Endothelial cell (in vitro differentiated cells): Measurements from ENCODE around the gene TIPARP. TPM values are rescaled to one million over a fixed set of nuclear protein-coding genes. Genes with fewer than 3 reads are reported as not detected.

Experiments used
- DNase-seq: peaks from one replicate; pipeline ENCODE4 v3.0.0; 2021; ENCODE audit warnings: low spot score
- H3K27ac Mint-ChIP-seq: one replicate; pipeline ENCODE4 v1.8.0; 2021; ENCODE audit warnings: mixed read lengths, inconsistent platforms; ENCODE audit not compliant: unreplicated experiment
- H3K27me3 Mint-ChIP-seq: one replicate; pipeline ENCODE4 v1.8.0; 2021; ENCODE audit warnings: mild to moderate bottlenecking, moderate library complexity, mixed read lengths, inconsistent platforms; ENCODE audit not compliant: unreplicated experiment
- H3K36me3 Mint-ChIP-seq: one replicate; pipeline ENCODE4 v1.8.0; 2021; ENCODE audit warnings: mild to moderate bottlenecking, low read depth, mixed read lengths, inconsistent platforms; ENCODE audit not compliant: unreplicated experiment
- H3K4me1 Mint-ChIP-seq: one replicate; pipeline ENCODE4 v1.8.0; 2021; ENCODE audit warnings: mild to moderate bottlenecking, mixed read lengths, inconsistent platforms; ENCODE audit not compliant: unreplicated experiment
- H3K4me3 Mint-ChIP-seq: one replicate; pipeline ENCODE4 v1.8.0; 2021; ENCODE audit warnings: mild to moderate bottlenecking, mixed read lengths, inconsistent platforms; ENCODE audit not compliant: unreplicated experiment
- H3K9me3 Mint-ChIP-seq: one replicate; pipeline ENCODE4 v1.8.0; 2021; ENCODE audit warnings: mixed read lengths, inconsistent platforms; ENCODE audit not compliant: unreplicated experiment
- CTCF ChIP-seq: fragments of 200-600 bp; sonication (generic); IDR thresholded peaks from one replicate; pipeline ENCODE4 v1.5.0; 2021; ENCODE audit warnings: antibody characterized with exemption; ENCODE audit not compliant: unreplicated experiment
- total RNA-seq: library from RNA; stranded (reverse); fragmentation: NEBNext Ultra II Directional; extraction: Animal tissue kit (Norgen Biotek cat#: 25700); gene quantifications from one replicate; pipeline ENCODE4 v1.2.1, GENCODE V29; 2021; ENCODE audit not compliant: unreplicated experiment

The TIPARP gene
- total RNA-seq, 1 donor from 2014 or later: 8.9 TPM

DNA sequence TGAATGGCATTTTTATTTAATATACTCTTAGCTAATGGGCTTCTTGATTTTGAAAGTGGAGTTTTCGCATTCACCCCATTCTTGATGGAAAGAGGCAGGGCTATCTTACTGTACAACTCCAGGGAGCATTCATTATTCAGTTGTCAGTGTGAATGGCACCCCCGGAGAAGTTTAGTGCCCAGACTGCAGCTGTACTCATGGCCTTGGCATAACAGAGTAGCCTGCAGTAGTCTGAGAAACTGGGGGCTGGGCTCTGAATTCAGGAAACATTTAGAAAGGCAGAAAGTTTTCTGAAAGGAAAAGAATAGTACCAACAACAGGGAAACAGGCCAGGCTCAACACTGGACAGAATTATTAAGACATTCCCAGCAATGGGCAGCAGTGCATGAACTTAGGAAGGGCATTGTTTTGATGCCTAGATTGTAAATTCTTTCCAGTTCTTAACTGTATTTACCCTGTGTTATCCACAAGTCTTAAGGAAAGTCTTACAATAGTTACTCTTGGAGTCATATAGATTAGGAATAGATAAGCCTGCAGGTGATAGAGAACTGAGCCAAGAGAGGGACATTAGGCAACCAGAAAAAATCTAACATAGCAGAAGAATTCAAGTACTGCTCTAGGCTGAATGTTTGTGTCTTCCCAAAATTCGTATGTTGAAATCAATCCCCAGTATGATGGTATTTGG, 44.4 kb downstream of the TIPARP start:
- DNase-seq: no peak
- no peaks in the 10 kb centered on the region for H3K9me3 Mint-ChIP-seq
- no peaks in the 10 kb centered on the region for H3K27me3 Mint-ChIP-seq
- H3K4me3 Mint-ChIP-seq: no peak overlapping the region
- no peak overlapping the region for H3K27ac Mint-ChIP-seq
- H3K36me3 Mint-ChIP-seq: no peaks in the 10 kb centered on the region
- H3K4me1 Mint-ChIP-seq: no peaks in the 10 kb centered on the region
- no peak for TF ChIP-seq CTCF

DNA sequence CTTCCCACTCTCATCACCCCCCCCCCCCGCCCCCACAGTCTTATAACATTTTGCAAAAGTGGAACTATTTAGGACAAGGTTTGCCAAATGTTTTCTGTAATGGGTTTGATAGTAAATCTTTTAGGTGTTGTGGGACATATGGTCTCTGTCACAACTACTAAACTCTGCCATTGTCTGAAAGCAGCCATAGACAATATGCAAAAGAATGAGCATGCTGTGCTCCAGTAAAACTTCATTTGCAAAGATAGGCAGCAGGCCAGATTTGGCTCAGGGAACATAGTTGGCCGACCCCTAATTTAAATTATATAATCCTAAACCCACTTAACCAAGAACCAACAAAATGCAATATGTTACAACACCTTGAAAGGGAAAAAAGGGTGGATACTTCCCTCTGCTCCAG, 46.4 kb downstream of the TIPARP start:
- Mint-ChIP-seq H3K4me3 (no peak overlapping the region), H3K36me3 (no peaks in the 10 kb centered on the region), H3K27ac (no peak overlapping the region), H3K27me3 (no peaks in the 10 kb centered on the region), H3K9me3 (no peaks in the 10 kb centered on the region), H3K4me1 (no peaks in the 10 kb centered on the region)
- DNase-seq: no peak
- no peak for TF ChIP-seq CTCF

GRCh38 chr3:156721687-156722618, 47.6 kb downstream of the TIPARP start:
- Mint-ChIP-seq H3K4me1 (no peaks in the 10 kb centered on the region), H3K27ac (no peak overlapping the region), H3K36me3 (no peaks in the 10 kb centered on the region), H3K9me3 (no peaks in the 10 kb centered on the region), H3K4me3 (no peak overlapping the region), H3K27me3 (no peaks in the 10 kb centered on the region)
- no peak for DNase-seq
- TF ChIP-seq CTCF: no peak

DNA sequence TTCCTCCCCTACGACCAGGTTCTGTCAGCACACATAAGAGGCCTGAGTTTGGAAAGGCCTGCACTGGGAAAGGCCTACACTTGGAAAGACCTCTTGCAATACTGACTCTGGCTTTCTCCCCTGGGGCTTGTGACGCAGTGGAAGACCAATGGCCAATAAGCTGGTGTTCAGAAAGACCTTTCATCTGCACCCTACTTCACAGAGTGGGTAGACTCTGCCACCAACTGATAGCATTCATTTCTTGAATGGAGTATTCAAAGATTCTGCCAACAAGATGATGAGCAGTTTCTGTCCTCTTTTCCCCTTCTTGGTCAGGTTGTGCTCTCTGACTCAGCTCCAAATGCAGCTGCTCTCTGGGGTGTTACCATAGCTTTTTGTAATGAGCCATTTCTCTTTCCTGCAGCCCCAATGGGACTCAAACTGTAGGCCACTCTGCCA, 48.8 kb downstream of the TIPARP start:
- Mint-ChIP-seq H3K27ac (no peak overlapping the region), H3K27me3 (no peaks in the 10 kb centered on the region)

More for the DNA sequence above, 48.8 kb downstream of the TIPARP start:
- no peak overlapping the region for H3K4me3 Mint-ChIP-seq
- H3K4me1 Mint-ChIP-seq: no peaks in the 10 kb centered on the region
- H3K36me3 Mint-ChIP-seq: no peaks in the 10 kb centered on the region
- DNase-seq: no peak
- H3K9me3 Mint-ChIP-seq: no peaks in the 10 kb centered on the region
- TF ChIP-seq CTCF: no peak
